ENCODE measurements around the gene APLP2.

DNA sequence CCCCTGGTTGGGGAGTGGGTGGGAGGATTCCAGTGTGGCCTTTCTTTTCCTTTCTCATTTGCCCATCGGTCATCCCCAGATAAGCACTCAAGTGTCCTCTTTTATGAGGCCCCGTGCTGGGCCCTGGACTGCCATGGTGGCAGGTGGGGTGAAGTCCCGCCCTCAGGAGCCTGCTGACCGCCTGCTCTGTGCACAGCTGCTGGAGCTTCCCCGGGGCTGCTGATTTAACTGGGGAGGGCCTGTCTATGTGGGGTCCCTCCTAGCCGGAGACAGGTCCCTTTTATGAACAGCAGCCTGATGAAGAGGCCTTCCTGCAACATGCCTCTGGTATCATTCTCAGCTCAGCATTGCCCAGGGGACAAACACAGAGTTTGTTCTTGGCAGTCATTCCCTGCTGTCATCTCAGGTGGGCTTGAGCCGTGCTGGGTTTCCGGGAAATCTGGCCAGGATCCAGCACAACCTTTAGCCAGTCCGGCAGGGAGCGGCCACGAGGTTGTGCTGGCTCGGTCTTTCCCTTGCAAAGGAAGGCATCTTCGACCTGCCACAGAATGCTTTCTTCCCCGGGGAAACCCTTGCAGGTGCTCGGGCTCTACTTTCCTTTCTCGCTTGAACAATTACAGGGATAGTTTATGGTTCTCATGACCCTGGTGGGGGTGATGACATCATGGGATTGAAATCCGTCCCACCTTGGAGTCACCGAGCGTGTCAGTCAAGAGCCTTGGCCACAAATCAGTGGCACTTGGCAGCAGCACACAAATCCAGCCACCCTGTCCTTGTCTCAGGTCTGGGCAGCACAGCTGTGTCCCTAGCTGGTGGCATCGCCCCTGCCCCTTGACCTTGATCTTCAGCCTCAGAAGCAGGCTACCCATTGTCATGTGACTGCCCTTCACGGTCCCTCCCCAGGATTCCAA is 110.0 kb downstream of the APLP2 start:
- TF ChIP-seq NR1H2 (CRISPR knock-in tag; IDR thresholded peaks at IDR 0.05): no peak
- TF ChIP-seq MAX (CRISPR knock-in tag; IDR thresholded peaks at IDR 0.05): no peak
- no peak for TF ChIP-seq ZNF671 (CRISPR knock-in tag; IDR thresholded peaks at IDR 0.05)
- TF ChIP-seq, protein P1, sequence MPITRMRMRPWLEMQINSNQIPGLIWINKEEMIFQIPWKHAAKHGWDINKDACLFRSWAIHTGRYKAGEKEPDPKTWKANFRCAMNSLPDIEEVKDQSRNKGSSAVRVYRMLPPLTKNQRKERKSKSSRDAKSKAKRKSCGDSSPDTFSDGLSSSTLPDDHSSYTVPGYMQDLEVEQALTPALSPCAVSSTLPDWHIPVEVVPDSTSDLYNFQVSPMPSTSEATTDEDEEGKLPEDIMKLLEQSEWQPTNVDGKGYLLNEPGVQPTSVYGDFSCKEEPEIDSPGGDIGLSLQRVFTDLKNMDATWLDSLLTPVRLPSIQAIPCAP (CRISPR knock-in tag; IDR thresholded peaks at IDR 0.05): no peak
- TF ChIP-seq, protein P2, sequence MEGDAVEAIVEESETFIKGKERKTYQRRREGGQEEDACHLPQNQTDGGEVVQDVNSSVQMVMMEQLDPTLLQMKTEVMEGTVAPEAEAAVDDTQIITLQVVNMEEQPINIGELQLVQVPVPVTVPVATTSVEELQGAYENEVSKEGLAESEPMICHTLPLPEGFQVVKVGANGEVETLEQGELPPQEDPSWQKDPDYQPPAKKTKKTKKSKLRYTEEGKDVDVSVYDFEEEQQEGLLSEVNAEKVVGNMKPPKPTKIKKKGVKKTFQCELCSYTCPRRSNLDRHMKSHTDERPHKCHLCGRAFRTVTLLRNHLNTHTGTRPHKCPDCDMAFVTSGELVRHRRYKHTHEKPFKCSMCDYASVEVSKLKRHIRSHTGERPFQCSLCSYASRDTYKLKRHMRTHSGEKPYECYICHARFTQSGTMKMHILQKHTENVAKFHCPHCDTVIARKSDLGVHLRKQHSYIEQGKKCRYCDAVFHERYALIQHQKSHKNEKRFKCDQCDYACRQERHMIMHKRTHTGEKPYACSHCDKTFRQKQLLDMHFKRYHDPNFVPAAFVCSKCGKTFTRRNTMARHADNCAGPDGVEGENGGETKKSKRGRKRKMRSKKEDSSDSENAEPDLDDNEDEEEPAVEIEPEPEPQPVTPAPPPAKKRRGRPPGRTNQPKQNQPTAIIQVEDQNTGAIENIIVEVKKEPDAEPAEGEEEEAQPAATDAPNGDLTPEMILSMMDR (IDR thresholded peaks at IDR 0.05): no peak
- TF ChIP-seq CREM (CRISPR knock-in tag; IDR thresholded peaks at IDR 0.05): no peak
- TF ChIP-seq, protein P3, sequence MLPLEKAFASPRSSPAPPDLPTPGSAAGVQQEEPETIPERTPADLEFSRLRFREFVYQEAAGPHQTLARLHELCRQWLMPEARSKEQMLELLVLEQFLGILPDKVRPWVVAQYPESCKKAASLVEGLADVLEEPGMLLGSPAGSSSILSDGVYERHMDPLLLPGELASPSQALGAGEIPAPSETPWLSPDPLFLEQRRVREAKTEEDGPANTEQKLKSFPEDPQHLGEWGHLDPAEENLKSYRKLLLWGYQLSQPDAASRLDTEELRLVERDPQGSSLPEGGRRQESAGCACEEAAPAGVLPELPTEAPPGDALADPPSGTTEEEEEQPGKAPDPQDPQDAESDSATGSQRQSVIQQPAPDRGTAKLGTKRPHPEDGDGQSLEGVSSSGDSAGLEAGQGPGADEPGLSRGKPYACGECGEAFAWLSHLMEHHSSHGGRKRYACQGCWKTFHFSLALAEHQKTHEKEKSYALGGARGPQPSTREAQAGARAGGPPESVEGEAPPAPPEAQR (CRISPR knock-in tag; IDR thresholded peaks at IDR 0.05): no peak
- no peak for TF ChIP-seq STAT6 (CRISPR knock-in tag; conservative IDR thresholded peaks at IDR 0.05; ENCODE audit: low read depth)
- TF ChIP-seq, protein P4, sequence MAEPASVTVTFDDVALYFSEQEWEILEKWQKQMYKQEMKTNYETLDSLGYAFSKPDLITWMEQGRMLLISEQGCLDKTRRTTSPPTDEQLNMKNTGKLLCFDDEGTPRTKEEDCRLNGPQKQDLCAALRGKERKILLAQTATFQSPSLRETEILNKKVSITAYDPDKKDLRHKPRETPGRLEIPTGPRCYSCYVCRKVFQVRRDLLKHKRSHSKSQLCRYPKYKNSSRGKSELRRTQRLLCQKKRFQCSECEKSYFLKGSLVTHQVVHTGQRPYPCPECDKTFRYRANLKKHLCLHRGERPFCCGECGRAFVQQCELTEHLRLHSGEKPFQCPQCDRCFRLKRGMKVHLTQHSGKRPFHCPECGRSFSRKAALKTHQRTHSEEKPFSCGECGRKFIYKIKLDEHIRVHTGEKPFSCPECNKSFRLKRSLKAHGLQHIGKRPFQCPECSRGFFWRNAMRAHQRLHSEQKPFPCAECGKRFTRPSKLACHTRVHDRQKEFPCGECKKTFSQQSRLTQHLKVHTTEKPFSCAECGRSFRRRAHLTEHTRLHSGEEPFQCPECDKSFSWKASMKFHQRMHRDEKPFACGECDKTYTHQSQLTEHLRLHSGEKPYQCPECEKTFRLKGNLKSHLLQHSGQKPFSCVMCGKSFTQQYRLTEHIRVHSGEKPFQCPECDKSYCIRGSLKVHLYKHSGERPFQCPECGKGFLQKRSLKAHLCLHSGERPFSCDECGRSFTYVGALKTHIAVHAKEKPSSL (CRISPR knock-in tag; conservative IDR thresholded peaks at IDR 0.05): no peak
- no peak for TF ChIP-seq NFYB (CRISPR knock-in tag; conservative IDR thresholded peaks at IDR 0.05; ENCODE audit: low read depth)
- TF ChIP-seq ARID4B (CRISPR knock-in tag; IDR thresholded peaks at IDR 0.05; ENCODE audit: borderline replicate concordance): no peak
- TF ChIP-seq ZNF232 (CRISPR knock-in tag; IDR thresholded peaks at IDR 0.05): no peak

Data from WTC11 (cell line).